ENCODE results near the gene NOS1AP. TPM values are rescaled to one million over a fixed set of nuclear protein-coding genes. Genes with fewer than 3 reads are reported as not detected.

NOS1AP gene
- total and polyA plus RNA-seq, 2 donors from 2014 or later, result 0.47 to 10.7 TPM

GRCh38 chr1:162250004-162250730 is 180.7 kb downstream of the NOS1AP start:
- H3K4me3 ChIP-seq (ENCODE audit: low read length in 3 of 3), result no peak overlapping the region
- DNase-seq (no peak), FAIRE-seq (no peak)
- no peaks in the 10 kb centered on the region for H3K4me1 ChIP-seq (ENCODE audit: control insufficient read depth in 2 of 3, insufficient read depth in 2 of 3, low read depth in 1 of 3, low read length in 3 of 3)
- TF ChIP-seq CTCF (IDR thresholded peaks at IDR 0.05; ENCODE audit: borderline replicate concordance, extremely low read depth, insufficient read depth), result no peak
- intact Hi-C loops (cut with DNase I), result no loop called here
- no peak overlapping the region for H3K27ac ChIP-seq (ENCODE audit: low read depth in 2 of 2, low read length in 2 of 2)
- no peaks in the 10 kb centered on the region for H3K9me3 ChIP-seq (ENCODE audit: control insufficient read depth in 2 of 3, insufficient read depth in 1 of 3, low read length in 3 of 3)
- no peak overlapping the region for H3K9ac ChIP-seq (ENCODE audit: low read length in 3 of 3)
- no peaks in the 10 kb centered on the region for H3K36me3 ChIP-seq (ENCODE audit: control insufficient read depth in 2 of 3, insufficient read depth in 3 of 3, low read length in 3 of 3)
- no peaks in the 10 kb centered on the region for H3K27me3 ChIP-seq (ENCODE audit: control insufficient read depth, insufficient read depth, low read length)

- Histone ChIP-seq H3K36me3 (ENCODE audit: control insufficient read depth in 2 of 3, insufficient read depth in 3 of 3, low read length in 3 of 3) (no peaks in the 10 kb centered on the region), H3K27ac (ENCODE audit: low read depth in 2 of 2, low read length in 2 of 2) (no peak overlapping the region), H3K27me3 (ENCODE audit: control insufficient read depth, insufficient read depth, low read length) (no peaks in the 10 kb centered on the region), H3K4me3 (ENCODE audit: low read length in 3 of 3) (no peak overlapping the region), H3K9ac (ENCODE audit: low read length in 3 of 3) (no peak overlapping the region), H3K9me3 (ENCODE audit: control insufficient read depth in 2 of 3, insufficient read depth in 1 of 3, low read length in 3 of 3) (no peaks in the 10 kb centered on the region), H3K4me1 (ENCODE audit: control insufficient read depth in 2 of 3, insufficient read depth in 2 of 3, low read depth in 1 of 3, low read length in 3 of 3) (no peaks in the 10 kb centered on the region)
- intact Hi-C loops (cut with DNase I), result no loop called here
- TF ChIP-seq CTCF (IDR thresholded peaks at IDR 0.05; ENCODE audit: borderline replicate concordance, extremely low read depth, insufficient read depth), result no peak
- no peak for FAIRE-seq
- no peak for DNase-seq
These were observed 181.6 kb downstream of the NOS1AP start for GRCh38 chr1:162251102-162251501.

- intact Hi-C loops (cut with DNase I), result no loop called here
These were observed 182.7 kb downstream of the NOS1AP start for GRCh38 chr1:162252214-162252613.

More at GRCh38 chr1:162252214-162252613, 182.7 kb downstream of the NOS1AP start:
- Histone ChIP-seq H3K36me3 (ENCODE audit: control insufficient read depth in 2 of 3, insufficient read depth in 3 of 3, low read length in 3 of 3) (no peaks in the 10 kb centered on the region), H3K27me3 (ENCODE audit: control insufficient read depth, insufficient read depth, low read length) (no peaks in the 10 kb centered on the region), H3K4me3 (ENCODE audit: low read length in 3 of 3) (no peak overlapping the region), H3K9ac (ENCODE audit: low read length in 3 of 3) (no peak overlapping the region), H3K9me3 (ENCODE audit: control insufficient read depth in 2 of 3, insufficient read depth in 1 of 3, low read length in 3 of 3) (no peaks in the 10 kb centered on the region), H3K4me1 (ENCODE audit: control insufficient read depth in 2 of 3, insufficient read depth in 2 of 3, low read depth in 1 of 3, low read length in 3 of 3) (no peaks in the 10 kb centered on the region), H3K27ac (ENCODE audit: low read depth in 2 of 2, low read length in 2 of 2) (no peak overlapping the region)
- DNase-seq, result no peak
- TF ChIP-seq CTCF (IDR thresholded peaks at IDR 0.05; ENCODE audit: borderline replicate concordance, extremely low read depth, insufficient read depth), result no peak
- no peak for FAIRE-seq
